CD8-positive, alpha-beta memory T cell (primary cell): Measurements from ENCODE around the gene GABBR2. TPM values are rescaled to one million over a fixed set of nuclear protein-coding genes. Genes with fewer than 3 reads are reported as not detected.

Experiments used
- CTCF ChIA-PET: fragments of 350-600 bp; sonication (Branson Sonifier 250); formaldehyde crosslinking; loops from one replicate; lab custom pipeline; 2021; ENCODE audit warnings: antibody characterized with exemption; lab: Charles Lee
- POLR2A ChIA-PET: fragments of 350-600 bp; sonication (Branson Sonifier 250); formaldehyde crosslinking; loops from one replicate; lab custom pipeline; 2021; ENCODE audit warnings: antibody characterized with exemption; lab: Charles Lee
- DNase-seq, 5 donors: peaks; one replicate each; pipeline versions ENCODE4 v3.0.0 to v3.0.0-alpha.2; 2020 to 2022; ENCODE audit warnings: mixed read lengths in 1 of 5
- H3K27ac ChIP-seq: one replicate; pipeline ENCODE4 v1.7.0; 2013; ENCODE audit warnings: low read depth, mild to moderate bottlenecking, low read length, moderate library complexity
- H3K27me3 ChIP-seq: 2 replicates; pipeline ENCODE4 v1.7.0; 2013; ENCODE audit warnings: low read length, mild to moderate bottlenecking; ENCODE audit not compliant: insufficient read depth, poor library complexity, severe bottlenecking
- H3K36me3 ChIP-seq: 2 replicates; pipeline ENCODE4 v1.7.0; 2013; ENCODE audit warnings: mild to moderate bottlenecking, low read length, moderate library complexity; ENCODE audit not compliant: insufficient read depth
- H3K4me1 ChIP-seq: 2 replicates; pipeline ENCODE4 v1.7.0; 2013; ENCODE audit warnings: mild to moderate bottlenecking, low read length, moderate library complexity; ENCODE audit not compliant: insufficient read depth
- H3K4me3 ChIP-seq: 2 replicates; pipeline ENCODE4 v1.7.0; 2013; ENCODE audit warnings: mild to moderate bottlenecking, low read length
- H3K9me3 ChIP-seq: 2 replicates; pipeline ENCODE4 v1.7.0; 2013; ENCODE audit warnings: mild to moderate bottlenecking, low read length
- H3K27ac Mint-ChIP-seq, 8 donors: one replicate each; pipeline ENCODE4 v1.8.0; 2020 to 2021; ENCODE audit warnings: mixed read lengths in 8 of 8, mild to moderate bottlenecking in 6 of 8, inconsistent platforms in 3 of 8, moderate library complexity in 3 of 8
- H3K27me3 Mint-ChIP-seq, 2 donors: one replicate each; pipeline ENCODE4 v1.8.0; 2020 to 2021; ENCODE audit warnings: mixed read lengths in 2 of 2, mild to moderate bottlenecking in 1 of 2, moderate library complexity in 1 of 2
- H3K36me3 Mint-ChIP-seq, 3 donors: one replicate each; pipeline ENCODE4 v1.8.0; 2020 to 2021; ENCODE audit warnings: mixed read lengths in 3 of 3, inconsistent platforms in 1 of 3, mild to moderate bottlenecking in 1 of 3
- H3K4me1 Mint-ChIP-seq, 3 donors: one replicate each; pipeline ENCODE4 v1.8.0; 2020 to 2021; ENCODE audit warnings: mixed read lengths in 3 of 3, inconsistent platforms in 1 of 3, mild to moderate bottlenecking in 1 of 3
- H3K4me3 Mint-ChIP-seq, 7 donors: one replicate each; pipeline ENCODE4 v1.8.0; 2020 to 2021; ENCODE audit warnings: mixed read lengths in 7 of 7, mild to moderate bottlenecking in 6 of 7, moderate library complexity in 4 of 7, inconsistent platforms in 2 of 7
- H3K9me3 Mint-ChIP-seq, 5 donors: one replicate each; pipeline ENCODE4 v1.8.0; 2020 to 2022; ENCODE audit warnings: mixed read lengths in 5 of 5, mild to moderate bottlenecking in 3 of 5, moderate library complexity in 2 of 5, inconsistent platforms in 1 of 5
- polyA plus RNA-seq: library from polyadenylated mRNA; unstranded; fragments of 300-500 nt; fragmentation: Illumina TruSeq; gene quantifications from one replicate; pipeline ENCODE4 v1.2.3, GENCODE V29; 2021
- total RNA-seq, 2 experiments: library from RNA; stranded (reverse); gene quantifications; one replicate each; pipeline ENCODE4 v1.2.3, GENCODE V29; 2021

Gene GABBR2
- total and polyA plus RNA-seq, 3 experiments from 2014 or later: not detected

DNA sequence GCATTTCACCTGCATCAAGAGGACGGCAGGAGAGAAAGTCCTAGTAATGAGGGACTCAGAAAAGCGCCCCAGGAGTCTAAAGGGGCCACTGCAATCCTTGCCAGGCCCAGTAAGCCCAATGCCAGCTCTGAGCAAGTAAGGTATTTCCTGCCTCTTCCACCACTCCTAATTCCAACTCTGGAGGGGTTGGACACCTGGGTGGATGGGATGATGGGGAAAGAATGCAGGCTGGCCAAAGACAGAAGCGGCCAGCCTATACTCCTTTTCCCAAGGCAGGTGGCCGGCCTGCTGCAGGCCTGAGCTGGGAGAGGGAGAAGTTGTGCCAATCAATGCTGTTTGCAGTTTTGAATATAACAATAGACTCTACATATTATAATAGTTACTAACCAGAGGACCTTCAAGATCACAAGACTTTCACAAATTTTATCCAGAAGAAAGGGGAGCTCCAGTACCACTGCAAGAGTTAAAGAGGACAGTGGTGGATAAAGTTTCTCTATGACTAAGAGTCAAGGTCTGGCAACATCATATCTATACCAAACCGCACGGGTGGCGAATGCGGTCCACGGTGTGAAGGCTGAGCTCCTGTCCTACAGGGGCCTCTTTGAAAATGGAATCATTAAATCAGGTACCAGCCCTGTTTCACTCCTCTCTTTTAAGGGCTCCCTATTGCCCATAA, 338.3 kb downstream of the GABBR2 start:
- CTCF ChIA-PET: no interaction called here
- Mint-ChIP-seq H3K4me3 (no peak overlapping the region), H3K36me3 (no peaks in the 10 kb centered on the region)

GRCh38 chr9:98369896-98370295, 338.8 kb downstream of the GABBR2 start:
- Mint-ChIP-seq H3K27me3 (peaks cover 19 to 37% of the 10 kb centered on the region in 2 donors), H3K27ac (no peak overlapping the region), H3K9me3 (peaks cover 5 to 27% (median 19%) of the 10 kb centered on the region in 5 donors), H3K36me3 (peaks cover 0 to 4% (median 3%) of the 10 kb centered on the region in 3 donors), H3K4me3 (peak overlapping the region in 1 of 7 donors; percentile 13), H3K4me1 (no peaks in the 10 kb centered on the region)
- Histone ChIP-seq H3K9me3 (peaks cover 7% of the 10 kb centered on the region), H3K36me3 (no peaks in the 10 kb centered on the region), H3K4me1 (no peaks in the 10 kb centered on the region), H3K4me3 (no peak overlapping the region), H3K27me3 (no peaks in the 10 kb centered on the region), H3K27ac (no peak overlapping the region)
- ChIA-PET POLR2A (no interaction called here), CTCF (no interaction called here)
- DNase-seq: no peak

More for the DNA sequence above, 338.3 kb downstream of the GABBR2 start:
- H3K4me3 ChIP-seq: no peak overlapping the region
- no peak for DNase-seq
- Mint-ChIP-seq H3K27ac (no peak overlapping the region), H3K9me3 (peaks cover 0 to 21% (median 15%) of the 10 kb centered on the region in 5 donors), H3K27me3 (peaks cover 21 to 37% of the 10 kb centered on the region in 2 donors), H3K4me1 (no peaks in the 10 kb centered on the region)
- H3K27ac ChIP-seq: no peak overlapping the region
- H3K27me3 ChIP-seq: no peaks in the 10 kb centered on the region
- no peaks in the 10 kb centered on the region for H3K4me1 ChIP-seq
- POLR2A ChIA-PET: no interaction called here
- H3K9me3 ChIP-seq: peaks cover 7% of the 10 kb centered on the region
- no peaks in the 10 kb centered on the region for H3K36me3 ChIP-seq

DNA sequence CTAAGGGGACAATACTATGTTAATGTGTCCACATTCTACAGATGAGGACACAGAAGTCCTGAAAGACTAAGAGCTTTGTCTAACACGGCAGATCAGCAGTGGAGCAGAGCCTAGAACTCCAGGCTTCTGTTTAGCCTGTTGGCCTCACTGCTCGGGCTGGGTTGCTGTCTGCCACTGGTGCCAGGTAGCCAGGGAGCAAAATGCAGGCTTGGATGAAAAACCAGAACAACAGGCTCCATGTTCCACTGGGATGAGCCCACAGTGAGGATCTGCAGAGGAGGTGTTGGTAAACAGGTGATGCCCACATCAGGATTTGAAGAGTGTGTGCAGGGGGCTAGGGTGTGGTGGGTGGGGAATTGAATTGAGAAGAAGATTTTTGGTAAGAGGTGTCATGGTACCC, 339.3 kb downstream of the GABBR2 start:
- POLR2A ChIA-PET: no interaction called here
- Histone ChIP-seq H3K27me3 (no peaks in the 10 kb centered on the region), H3K4me1 (no peaks in the 10 kb centered on the region), H3K9me3 (peaks cover 7% of the 10 kb centered on the region), H3K36me3 (no peaks in the 10 kb centered on the region), H3K27ac (no peak overlapping the region), H3K4me3 (no peak overlapping the region)
- H3K4me3 Mint-ChIP-seq: peak overlapping the region in 1 of 7 donors; percentile 13
- no peak for DNase-seq
- peaks cover 19 to 35% of the 10 kb centered on the region in 2 donors for H3K27me3 Mint-ChIP-seq
- no peaks in the 10 kb centered on the region for H3K4me1 Mint-ChIP-seq
- peaks cover 0 to 4% (median 3%) of the 10 kb centered on the region in 3 donors for H3K36me3 Mint-ChIP-seq
- CTCF ChIA-PET: no interaction called here
- H3K9me3 Mint-ChIP-seq: peaks cover 5 to 30% (median 20%) of the 10 kb centered on the region in 5 donors
- H3K27ac Mint-ChIP-seq: no peak overlapping the region

GRCh38 chr9:98369066-98369425, 339.7 kb downstream of the GABBR2 start:
- Mint-ChIP-seq H3K36me3 (peaks cover 0 to 4% (median 3%) of the 10 kb centered on the region in 3 donors), H3K9me3 (peaks cover 5 to 30% (median 20%) of the 10 kb centered on the region in 5 donors)
- POLR2A ChIA-PET: no interaction called here

DNA sequence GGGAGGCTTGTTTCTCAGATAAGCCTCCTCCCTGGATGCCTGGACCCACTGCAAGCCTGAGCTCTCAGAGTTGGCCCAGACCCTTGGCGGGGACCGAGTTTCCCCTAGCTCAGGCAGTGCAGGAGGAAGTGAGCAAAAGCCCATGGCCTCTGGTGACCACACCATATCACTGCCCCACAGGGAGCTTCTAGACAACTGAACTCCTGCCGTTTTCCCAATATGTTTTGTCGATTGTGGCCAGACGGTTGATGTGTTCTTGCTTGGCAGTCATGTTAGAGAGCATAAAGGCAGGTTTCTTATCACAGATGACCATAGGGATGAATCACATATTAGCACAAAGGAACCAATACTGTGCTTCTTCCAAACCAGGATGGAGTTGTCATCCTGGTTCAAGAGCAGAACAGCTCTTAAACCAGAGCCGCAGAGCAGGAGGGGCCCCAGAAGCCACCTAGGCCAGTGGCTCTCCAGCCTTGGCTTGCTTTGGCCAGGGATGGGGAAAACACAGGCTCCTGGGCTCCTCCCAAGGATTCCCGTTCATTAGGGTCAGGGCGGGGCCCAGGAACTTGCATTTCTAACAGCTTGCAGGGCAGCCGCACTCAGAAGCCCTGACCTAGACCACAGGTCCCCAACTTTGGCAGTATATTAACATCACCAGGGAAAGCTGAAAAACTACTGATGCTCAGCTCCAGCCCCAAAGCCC, 340.2 kb downstream of the GABBR2 start:
- no peaks in the 10 kb centered on the region for H3K4me1 Mint-ChIP-seq
- no peak for DNase-seq
- H3K36me3 ChIP-seq: no peaks in the 10 kb centered on the region
- H3K4me1 ChIP-seq: no peaks in the 10 kb centered on the region
- H3K36me3 Mint-ChIP-seq: peaks cover 0 to 4% (median 3%) of the 10 kb centered on the region in 3 donors
- peaks cover 7% of the 10 kb centered on the region for H3K9me3 ChIP-seq
- H3K27me3 Mint-ChIP-seq: peaks cover 19 to 32% of the 10 kb centered on the region in 2 donors
- CTCF ChIA-PET: no interaction called here
- peaks cover 5 to 30% (median 20%) of the 10 kb centered on the region in 5 donors for H3K9me3 Mint-ChIP-seq
- H3K4me3 Mint-ChIP-seq: no peak overlapping the region
- POLR2A ChIA-PET: no interaction called here
- no peaks in the 10 kb centered on the region for H3K27me3 ChIP-seq
- no peak overlapping the region for H3K4me3 ChIP-seq
- no peak overlapping the region for H3K27ac Mint-ChIP-seq
- no peak overlapping the region for H3K27ac ChIP-seq

More at GRCh38 chr9:98369066-98369425, 339.7 kb downstream of the GABBR2 start:
- Mint-ChIP-seq H3K27me3 (peaks cover 19 to 32% of the 10 kb centered on the region in 2 donors), H3K27ac (no peak overlapping the region), H3K4me1 (no peaks in the 10 kb centered on the region), H3K4me3 (no peak overlapping the region)
- H3K27ac ChIP-seq: no peak overlapping the region
- no peaks in the 10 kb centered on the region for H3K36me3 ChIP-seq
- no peaks in the 10 kb centered on the region for H3K27me3 ChIP-seq
- H3K4me1 ChIP-seq: no peaks in the 10 kb centered on the region
- CTCF ChIA-PET: no interaction called here
- H3K9me3 ChIP-seq: peaks cover 7% of the 10 kb centered on the region
- H3K4me3 ChIP-seq: no peak overlapping the region
- DNase-seq: no peak

GRCh38 chr9:98367923-98368322, 340.8 kb downstream of the GABBR2 start:
- no peaks in the 10 kb centered on the region for H3K36me3 ChIP-seq
- Mint-ChIP-seq H3K36me3 (peaks cover 0 to 4% (median 3%) of the 10 kb centered on the region in 3 donors), H3K9me3 (peaks cover 5 to 30% (median 20%) of the 10 kb centered on the region in 5 donors), H3K27ac (no peak overlapping the region), H3K4me3 (no peak overlapping the region), H3K4me1 (no peaks in the 10 kb centered on the region), H3K27me3 (peaks cover 19 to 35% of the 10 kb centered on the region in 2 donors)
- no peak overlapping the region for H3K27ac ChIP-seq
- no peak for DNase-seq
- ChIA-PET POLR2A (no interaction called here), CTCF (no interaction called here)
- no peaks in the 10 kb centered on the region for H3K4me1 ChIP-seq
- H3K9me3 ChIP-seq: peaks cover 7% of the 10 kb centered on the region
- H3K27me3 ChIP-seq: no peaks in the 10 kb centered on the region
- H3K4me3 ChIP-seq: no peak overlapping the region

- peaks cover 22 to 40% of the 10 kb centered on the region in 2 donors for H3K27me3 Mint-ChIP-seq
- POLR2A ChIA-PET: no interaction called here
- H3K9me3 ChIP-seq: peaks cover 7% of the 10 kb centered on the region
- H3K9me3 Mint-ChIP-seq: peaks cover 5 to 30% (median 20%) of the 10 kb centered on the region in 5 donors
- H3K27ac Mint-ChIP-seq: no peak overlapping the region
- no peak overlapping the region for H3K4me3 ChIP-seq
- no peaks in the 10 kb centered on the region for H3K4me1 ChIP-seq
- H3K27me3 ChIP-seq: no peaks in the 10 kb centered on the region
- H3K36me3 Mint-ChIP-seq: peaks cover 0 to 4% (median 3%) of the 10 kb centered on the region in 3 donors
- DNase-seq: no peak
- no peak overlapping the region for H3K27ac ChIP-seq
- H3K36me3 ChIP-seq: no peaks in the 10 kb centered on the region
- CTCF ChIA-PET: no interaction called here
- no peak overlapping the region for H3K4me3 Mint-ChIP-seq
- no peaks in the 10 kb centered on the region for H3K4me1 Mint-ChIP-seq
Observed at GRCh38 chr9:98367371-98367900, 341.3 kb downstream of the GABBR2 start.

DNA sequence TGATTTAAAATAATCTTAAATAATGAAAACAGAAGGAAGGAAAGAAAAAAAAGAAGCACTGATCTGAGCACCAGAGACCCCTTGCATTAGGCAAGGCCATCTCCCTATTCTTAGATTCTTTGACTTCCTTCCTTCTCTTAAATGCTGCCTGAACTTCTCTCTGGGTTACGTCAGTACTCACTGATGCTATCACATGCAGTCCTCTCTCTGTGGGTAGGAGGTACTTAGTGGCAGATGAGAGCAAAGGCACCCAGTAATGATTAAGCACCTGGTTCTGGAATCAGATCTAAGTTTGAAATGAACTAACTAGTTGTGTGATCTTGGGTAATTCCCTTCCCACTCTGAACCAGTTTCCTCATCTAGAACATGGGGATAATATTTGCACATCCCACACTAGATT, 343.0 kb downstream of the GABBR2 start:
- H3K27ac Mint-ChIP-seq: no peak overlapping the region
- H3K27ac ChIP-seq: no peak overlapping the region
- POLR2A ChIA-PET: no interaction called here
- H3K36me3 Mint-ChIP-seq: peaks cover 0 to 4% (median 3%) of the 10 kb centered on the region in 3 donors
- H3K9me3 ChIP-seq: peaks cover 7% of the 10 kb centered on the region
- H3K27me3 Mint-ChIP-seq: peaks cover 32 to 35% of the 10 kb centered on the region in 2 donors
- DNase-seq: no peak
- H3K4me3 ChIP-seq: no peak overlapping the region
- H3K36me3 ChIP-seq: no peaks in the 10 kb centered on the region
- peaks cover 5 to 30% (median 20%) of the 10 kb centered on the region in 5 donors for H3K9me3 Mint-ChIP-seq
- H3K4me1 ChIP-seq: no peaks in the 10 kb centered on the region
- H3K4me1 Mint-ChIP-seq: no peaks in the 10 kb centered on the region
- CTCF ChIA-PET: no interaction called here
- H3K4me3 Mint-ChIP-seq: no peak overlapping the region
- H3K27me3 ChIP-seq: no peaks in the 10 kb centered on the region
